Fibroblast of peridontal ligament (primary cell): ENCODE measurements around the gene BMP2K.

Experiments used
- DNase-seq: peaks from one replicate; pipeline ENCODE4 v3.0.0-alpha.2; 2010; ENCODE audit errors: extremely low read depth

The BMP2K gene

GRCh38 chr4:78764498-78764961 is 11.6 kb upstream of the BMP2K start:
- DNase-seq, result peak; percentile 65

DNA sequence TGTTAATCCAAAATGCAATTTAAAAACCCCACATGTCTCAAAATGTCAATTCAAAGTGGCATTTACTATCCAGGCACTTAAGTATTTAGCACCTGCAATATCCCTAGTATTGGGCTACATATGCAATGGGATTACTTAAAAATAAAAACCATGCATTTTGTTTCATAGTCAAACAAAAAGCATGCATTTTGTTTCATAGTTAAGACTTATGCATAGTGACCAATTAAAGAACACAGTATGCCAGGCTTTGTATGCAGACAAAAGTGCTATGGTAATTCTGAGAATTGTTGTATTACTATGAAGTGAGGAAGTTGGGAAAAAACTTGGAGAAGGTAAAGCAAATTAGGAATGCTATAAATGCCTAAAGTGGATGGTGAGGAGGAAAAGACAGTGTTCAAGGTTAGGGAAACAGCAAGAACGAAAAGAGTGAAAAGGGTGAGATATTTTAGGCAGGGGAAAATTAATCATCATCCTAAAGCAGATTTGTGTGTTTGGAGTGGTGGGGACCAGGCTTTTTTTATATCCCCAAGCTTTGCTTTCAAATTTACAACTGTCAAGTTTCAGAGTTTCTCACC is 10.6 kb upstream of the BMP2K start:
- DNase-seq, result no peak

DNA sequence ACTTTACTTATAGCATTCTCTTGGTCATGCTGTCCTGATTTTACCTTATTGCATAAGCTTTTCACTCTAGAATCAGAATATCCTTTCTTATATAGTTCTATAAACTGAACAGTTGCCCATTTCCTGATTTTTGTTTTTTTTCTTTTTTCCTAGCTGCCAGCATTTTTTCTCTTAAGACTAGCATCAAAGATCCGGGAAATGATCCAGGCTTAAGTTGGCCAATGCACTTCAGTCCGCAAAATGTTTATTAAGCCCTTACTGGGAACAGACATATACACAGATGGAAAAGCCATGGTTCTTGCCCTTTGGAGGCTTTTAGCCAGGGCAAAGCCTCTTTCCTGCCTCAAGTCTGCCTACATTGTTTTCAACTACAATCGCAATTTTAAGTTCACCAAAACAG is 10.1 kb upstream of the BMP2K start:
- peak; percentile 98 for DNase-seq

GRCh38 chr4:78766650-78767049 is 9.5 kb upstream of the BMP2K start:
- DNase-seq, result no peak

DNA sequence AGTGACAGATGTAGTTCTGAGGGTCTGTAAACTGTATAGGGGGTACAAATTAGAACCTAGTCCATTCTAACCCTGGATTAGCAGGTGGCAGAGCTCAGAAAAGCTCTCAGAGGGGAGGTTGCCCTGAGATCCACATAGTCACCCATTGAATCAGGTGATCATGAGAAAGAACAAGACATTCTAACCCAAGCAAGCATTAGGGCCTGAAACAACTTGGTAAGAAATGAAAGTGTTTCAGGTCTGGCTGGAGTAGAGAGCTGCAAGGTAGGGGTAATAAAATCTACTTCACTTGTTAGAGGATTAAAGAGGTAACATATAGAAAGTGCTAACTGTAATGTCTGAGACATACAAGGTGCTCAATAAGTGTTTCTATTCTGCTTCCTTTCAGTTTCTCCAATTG is 8.8 kb upstream of the BMP2K start:
- no peak for DNase-seq

DNA sequence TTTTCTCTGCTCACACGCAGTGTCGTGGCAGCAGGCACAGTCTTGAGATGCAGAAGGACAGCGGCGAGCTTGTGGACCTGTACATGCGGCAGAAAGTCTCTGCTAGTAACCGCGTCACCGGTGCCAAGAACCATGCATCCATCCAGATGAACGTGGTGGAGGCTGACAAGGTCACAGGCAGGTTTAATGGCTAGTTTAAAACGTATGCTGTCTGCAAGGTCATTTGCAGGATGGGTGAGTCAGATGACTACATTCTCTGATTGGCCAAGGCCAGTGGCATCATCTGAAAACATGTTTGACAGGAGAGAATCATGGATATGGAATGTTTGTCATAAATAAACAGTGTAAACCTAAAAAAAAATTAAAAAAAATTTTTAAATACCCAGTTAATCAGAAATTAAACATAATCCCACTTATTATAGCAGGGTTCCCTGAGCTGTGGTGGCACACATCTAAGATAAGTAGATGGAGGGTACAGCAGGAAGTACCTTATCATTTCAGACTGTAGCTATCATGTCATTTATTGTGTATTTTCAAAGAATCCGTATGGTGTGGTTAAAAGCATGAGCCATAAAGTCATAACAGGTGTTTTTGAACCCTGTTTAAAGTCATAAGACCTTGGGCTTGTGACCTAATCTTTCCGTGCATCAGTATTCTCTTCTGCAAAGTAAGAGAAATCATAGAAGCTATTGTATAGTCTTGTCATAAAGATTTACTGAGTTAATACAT is 7.5 kb upstream of the BMP2K start:
- peak; percentile 36 for DNase-seq

- DNase-seq, result no peak
These were observed 6.0 kb upstream of the BMP2K start for GRCh38 chr4:78770091-78770642.

DNA sequence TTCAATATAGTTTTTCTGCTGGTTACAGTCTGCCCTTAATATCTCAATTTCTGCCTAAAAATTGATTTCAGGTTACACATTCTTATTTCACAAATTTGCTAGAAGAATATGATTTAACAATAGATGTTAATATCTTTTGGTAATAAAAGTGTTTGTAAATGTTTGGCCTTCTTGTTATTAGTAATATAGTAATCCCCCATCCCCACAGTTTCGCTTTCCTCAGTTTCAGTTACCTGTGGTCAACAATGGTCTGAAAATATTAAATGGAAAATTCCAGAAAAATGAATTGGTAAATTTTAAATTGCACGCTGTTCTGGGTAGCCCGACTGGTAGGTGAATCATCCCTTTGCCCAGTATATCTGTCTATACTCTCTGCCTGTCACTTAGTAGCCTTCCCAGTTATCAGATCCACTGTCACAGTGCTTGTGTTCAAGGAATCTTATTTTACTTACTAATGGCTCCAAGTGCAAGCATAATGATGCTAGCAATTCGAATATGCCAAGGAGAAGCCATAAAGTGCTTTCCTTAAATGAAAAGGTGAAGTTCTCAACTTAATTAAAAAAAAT is 3.5 kb upstream of the BMP2K start:
- no peak for DNase-seq

GRCh38 chr4:78774417-78774816 is 1.7 kb upstream of the BMP2K start:
- DNase-seq, result no peak

GRCh38 chr4:78775303-78776078 is 659 bp upstream of the BMP2K start:
- peak; percentile 78 for DNase-seq

- peak; percentile 63 for DNase-seq
These were observed 802 bp downstream of the BMP2K start for GRCh38 chr4:78776729-78777575.

DNA sequence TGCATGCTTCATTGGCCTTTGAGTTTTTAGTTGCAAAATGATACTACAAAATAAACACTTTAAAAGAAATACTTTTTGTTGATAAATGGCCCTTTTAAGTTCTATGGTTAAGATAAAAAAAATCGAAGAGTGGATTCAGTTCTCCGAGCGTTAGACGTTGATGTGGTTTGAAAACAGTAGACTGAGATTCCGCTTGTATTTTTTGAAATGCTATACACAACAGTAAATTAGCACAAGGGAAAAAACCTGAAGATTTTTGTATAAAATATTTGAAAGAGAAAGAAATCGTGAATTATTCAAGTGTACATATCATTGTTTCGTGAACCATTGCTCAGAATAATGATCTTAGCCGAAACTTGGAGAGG is 1.4 kb downstream of the BMP2K start:
- no peak for DNase-seq

DNA sequence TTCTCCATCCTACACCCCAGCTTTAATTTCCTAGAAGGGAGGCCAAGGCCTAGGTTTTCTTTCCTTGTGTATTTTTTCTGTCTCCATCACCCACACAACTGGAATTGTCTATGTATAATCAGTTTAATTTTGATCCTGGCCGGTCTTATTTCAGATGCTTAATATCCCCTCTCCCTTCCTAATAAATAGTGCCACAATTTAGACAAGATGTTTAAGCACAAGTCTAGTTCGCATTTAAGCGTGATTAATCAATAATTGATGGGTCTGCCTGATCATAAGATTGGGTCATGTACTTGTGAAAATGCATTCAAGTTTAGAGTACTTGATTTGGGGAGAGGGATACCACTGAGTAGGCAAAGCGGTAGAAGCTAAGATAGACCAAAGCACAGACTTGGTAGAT is 2.4 kb downstream of the BMP2K start:
- DNase-seq, result no peak

- peak; percentile 40 for DNase-seq
These were observed 3.1 kb downstream of the BMP2K start for GRCh38 chr4:78779280-78779679.

DNA sequence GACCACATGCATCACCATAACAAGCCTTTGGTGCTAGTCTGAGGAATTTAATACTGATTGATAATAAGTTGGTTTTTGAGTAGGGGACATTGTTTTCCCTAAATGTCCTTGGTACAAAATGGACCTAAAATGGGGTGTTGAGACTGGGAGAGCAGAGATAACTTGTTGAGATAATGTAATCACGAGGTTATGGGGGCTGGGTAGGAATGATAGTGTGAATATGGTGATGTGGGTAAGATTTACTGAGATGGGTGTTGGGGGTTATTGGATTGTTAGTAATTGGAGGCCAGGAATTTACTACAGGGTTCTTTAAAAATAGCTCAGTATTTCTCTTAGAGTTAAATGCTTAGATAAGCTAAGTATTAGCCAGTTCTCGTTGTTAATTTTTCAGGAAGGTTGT is 3.9 kb downstream of the BMP2K start:
- DNase-seq, result no peak

DNA sequence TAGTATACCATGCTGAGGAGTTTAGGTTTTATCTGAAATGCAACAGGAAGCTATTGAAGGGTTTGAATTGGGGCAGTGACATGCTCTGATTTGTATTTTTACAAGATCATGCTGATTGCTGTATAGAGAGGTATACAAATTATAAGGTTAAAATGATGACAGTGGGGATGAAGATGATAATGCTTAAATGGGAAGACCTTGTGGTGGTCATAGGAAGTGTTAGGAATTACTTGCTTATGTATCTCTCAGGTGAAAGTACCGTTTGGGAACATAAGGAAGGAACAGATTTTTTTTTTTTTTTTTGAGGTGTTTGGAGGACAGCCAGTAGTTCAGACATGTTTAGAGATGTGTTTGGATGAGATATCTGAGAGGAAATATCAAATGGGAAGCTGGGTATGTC is 5.0 kb downstream of the BMP2K start:
- DNase-seq, result no peak

DNA sequence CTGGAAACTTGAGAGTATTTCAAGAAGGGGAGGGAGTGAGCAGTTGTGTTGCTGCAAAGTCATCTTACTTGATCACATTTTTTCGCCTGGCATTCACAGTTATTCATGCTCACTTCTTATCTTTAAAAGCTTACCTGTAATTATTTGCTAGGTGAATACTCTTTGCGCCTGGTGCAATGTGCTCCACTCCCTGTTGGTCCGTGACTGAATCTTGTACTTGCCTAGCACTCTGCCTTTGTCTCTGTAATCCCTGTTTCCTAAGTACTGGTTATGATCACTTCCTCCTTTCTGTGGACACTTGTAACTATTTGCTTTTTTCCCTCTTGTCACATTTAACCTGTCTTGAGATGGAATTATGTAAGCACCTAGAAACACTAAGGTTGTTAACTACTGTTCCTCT is 5.8 kb downstream of the BMP2K start:
- DNase-seq, result no peak

DNA sequence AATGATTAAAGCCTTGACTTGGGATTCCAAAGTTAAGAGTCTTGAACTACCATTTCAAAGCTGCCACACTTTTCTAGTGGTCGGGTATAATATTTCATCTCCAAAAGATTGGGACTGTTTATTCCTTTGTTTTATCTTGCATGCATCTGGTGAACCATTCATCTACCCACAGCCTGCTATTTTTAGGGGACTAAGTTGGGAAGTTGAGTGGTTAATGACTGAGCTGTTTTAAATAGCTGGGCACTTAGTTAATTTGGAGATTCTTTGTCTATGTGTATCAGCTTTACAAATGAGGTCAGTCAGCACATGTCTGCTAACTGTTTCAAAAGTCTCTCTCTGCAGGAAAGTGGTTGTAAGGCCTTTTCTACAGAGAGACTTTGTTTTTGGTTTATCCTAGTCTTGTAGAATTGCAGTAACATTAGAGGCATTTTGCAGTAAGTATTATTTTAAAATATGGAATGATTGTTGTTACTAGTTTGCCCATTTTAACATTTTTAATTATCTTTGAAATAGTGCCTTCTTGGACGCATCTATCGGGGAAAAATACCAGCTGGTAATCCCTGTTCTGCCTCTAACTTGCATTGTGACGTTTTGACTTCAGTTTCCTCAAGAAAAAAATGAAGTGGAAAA is 8.2 kb downstream of the BMP2K start:
- peak; percentile 91 for DNase-seq

GRCh38 chr4:78787392-78788006 is 11.3 kb downstream of the BMP2K start:
- DNase-seq, result no peak
